Measurements from ENCODE around the gene GPR162.

DNA sequence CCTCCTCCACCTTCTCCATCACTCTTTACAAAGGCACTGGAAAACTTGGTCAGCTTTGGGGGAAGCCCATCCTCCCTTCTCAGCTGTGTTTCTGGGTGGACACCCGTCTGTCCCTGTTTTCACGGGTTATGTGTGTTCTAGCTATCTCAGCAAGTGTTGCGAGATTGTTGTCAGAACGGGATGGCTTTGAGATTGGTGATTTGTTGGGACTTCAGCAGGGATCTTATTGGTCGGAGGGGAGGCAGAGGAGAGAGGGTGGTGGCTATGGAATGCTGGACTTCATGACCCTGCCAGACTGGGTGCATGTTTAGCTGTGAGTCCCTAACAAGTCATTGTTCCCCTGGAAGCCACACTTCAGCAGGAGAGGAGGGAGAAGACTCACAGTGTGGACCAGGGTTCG lies 32.4 kb downstream of the GPR162 start:
- TF ChIP-seq, protein P1, sequence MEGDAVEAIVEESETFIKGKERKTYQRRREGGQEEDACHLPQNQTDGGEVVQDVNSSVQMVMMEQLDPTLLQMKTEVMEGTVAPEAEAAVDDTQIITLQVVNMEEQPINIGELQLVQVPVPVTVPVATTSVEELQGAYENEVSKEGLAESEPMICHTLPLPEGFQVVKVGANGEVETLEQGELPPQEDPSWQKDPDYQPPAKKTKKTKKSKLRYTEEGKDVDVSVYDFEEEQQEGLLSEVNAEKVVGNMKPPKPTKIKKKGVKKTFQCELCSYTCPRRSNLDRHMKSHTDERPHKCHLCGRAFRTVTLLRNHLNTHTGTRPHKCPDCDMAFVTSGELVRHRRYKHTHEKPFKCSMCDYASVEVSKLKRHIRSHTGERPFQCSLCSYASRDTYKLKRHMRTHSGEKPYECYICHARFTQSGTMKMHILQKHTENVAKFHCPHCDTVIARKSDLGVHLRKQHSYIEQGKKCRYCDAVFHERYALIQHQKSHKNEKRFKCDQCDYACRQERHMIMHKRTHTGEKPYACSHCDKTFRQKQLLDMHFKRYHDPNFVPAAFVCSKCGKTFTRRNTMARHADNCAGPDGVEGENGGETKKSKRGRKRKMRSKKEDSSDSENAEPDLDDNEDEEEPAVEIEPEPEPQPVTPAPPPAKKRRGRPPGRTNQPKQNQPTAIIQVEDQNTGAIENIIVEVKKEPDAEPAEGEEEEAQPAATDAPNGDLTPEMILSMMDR (conservative IDR thresholded peaks at IDR 0.05) = no peak
- TF ChIP-seq EZH2 (IDR thresholded peaks at IDR 0.05; ENCODE audit: low read depth) = no peak

Data from PC-9 (cell line).